HepG2 (cell line): ENCODE measurements around the gene ARHGDIA. TPM values are rescaled to one million over a fixed set of nuclear protein-coding genes. Genes with fewer than 3 reads are reported as not detected.

ENCODE experiments used
- AHR ChIP-seq: IDR thresholded peaks from 2 replicates; pipeline ENCODE4 v1.6.1; 2018; ENCODE audit warnings: missing genetic modification reagents, missing compliant biosample characterization
- ELF1 ChIP-seq: sonication (generic); formaldehyde crosslinking; IDR thresholded peaks from 2 replicates; pipeline ENCODE4 v1.4.0; 2020; ENCODE audit warnings: missing genetic modification reagents
- HOXA3 ChIP-seq: sonication (generic); formaldehyde crosslinking; IDR thresholded peaks from 2 replicates; pipeline ENCODE4 v1.5.0; 2020; ENCODE audit warnings: missing genetic modification reagents
- KLF16 ChIP-seq, 2 experiments: sonication (generic) in 1 of 2; formaldehyde crosslinking in 1 of 2; IDR thresholded peaks; 2 replicates each; pipeline versions ENCODE4 v1.6.1 to v1.8.0; 2016 to 2023; ENCODE audit warnings: missing genetic modification reagents in 2 of 2, missing compliant biosample characterization in 1 of 2
- NCOA2 ChIP-seq: sonication (generic); formaldehyde crosslinking; IDR thresholded peaks from 2 replicates; pipeline ENCODE4 v1.8.0; 2022; ENCODE audit warnings: inconsistent platforms
- NFE2L1 ChIP-seq: sonication (generic); formaldehyde crosslinking; IDR thresholded peaks from 2 replicates; pipeline ENCODE4 v1.4.0; 2020; ENCODE audit warnings: missing genetic modification reagents, mild to moderate bottlenecking, borderline replicate concordance
- PHF21A ChIP-seq: sonication (generic); formaldehyde crosslinking; IDR thresholded peaks from 2 replicates; pipeline ENCODE4 v1.5.0; 2020; ENCODE audit warnings: mild to moderate bottlenecking, missing genetic modification reagents
- SNRNP70 ChIP-seq: fragments of 200-400 bp; formaldehyde crosslinking; IDR thresholded peaks from 2 replicates; pipeline ENCODE4 v1.6.1; 2017; ENCODE audit warnings: mild to moderate bottlenecking, low read depth, low read length, moderate library complexity
- WIZ ChIP-seq: sonication (generic); formaldehyde crosslinking; IDR thresholded peaks from 2 replicates; pipeline ENCODE4 v1.5.1; 2020; ENCODE audit warnings: mild to moderate bottlenecking, missing genetic modification reagents
- ZEB1 ChIP-seq: IDR thresholded peaks from 2 replicates; pipeline ENCODE4 v1.6.1; 2012; ENCODE audit warnings: mild to moderate bottlenecking, low read depth, inconsistent platforms; ENCODE audit not compliant: insufficient replicate concordance
- ZFP82 ChIP-seq: sonication (generic); formaldehyde crosslinking; IDR thresholded peaks from 2 replicates; pipeline ENCODE4 v1.5.1; 2020; ENCODE audit warnings: mild to moderate bottlenecking, missing genetic modification reagents, borderline replicate concordance
- ZNF256 ChIP-seq: sonication (generic); formaldehyde crosslinking; conservative IDR thresholded peaks from 2 replicates; pipeline ENCODE4 v1.4.0; 2020; ENCODE audit warnings: missing genetic modification reagents
- ZNF382 ChIP-seq: sonication (generic); formaldehyde crosslinking; IDR thresholded peaks from 2 replicates; pipeline ENCODE4 v1.5.0; 2020; ENCODE audit warnings: missing genetic modification reagents, mild to moderate bottlenecking, borderline replicate concordance
- ZNF468 ChIP-seq: sonication (generic); formaldehyde crosslinking; IDR thresholded peaks from 2 replicates; pipeline ENCODE4 v1.8.0; 2022; ENCODE audit warnings: mild to moderate bottlenecking, moderate library complexity, missing genetic modification reagents
- ZNF557 ChIP-seq: sonication (generic); formaldehyde crosslinking; IDR thresholded peaks from 2 replicates; pipeline ENCODE4 v1.4.0; 2020; ENCODE audit warnings: missing genetic modification reagents
- ZNF7 ChIP-seq: IDR thresholded peaks from 2 replicates; pipeline ENCODE4 v1.6.1; 2016; ENCODE audit warnings: missing biosample characterization, missing genetic modification reagents
- ZNF788 ChIP-seq: sonication (generic); formaldehyde crosslinking; IDR thresholded peaks from 2 replicates; pipeline ENCODE4 v1.5.0; 2020; ENCODE audit warnings: mild to moderate bottlenecking, missing genetic modification reagents, borderline replicate concordance
- ZNF839 ChIP-seq: sonication (generic); formaldehyde crosslinking; IDR thresholded peaks from 2 replicates; pipeline ENCODE4 v1.4.0; 2020; ENCODE audit warnings: missing genetic modification reagents, mild to moderate bottlenecking, borderline replicate concordance
- ZSCAN21 ChIP-seq: sonication (generic); formaldehyde crosslinking; IDR thresholded peaks from 2 replicates; pipeline ENCODE4 v1.8.0; 2022; ENCODE audit warnings: mild to moderate bottlenecking, missing genetic modification reagents, moderate library complexity, borderline replicate concordance
- ZSCAN30 ChIP-seq: sonication (generic); formaldehyde crosslinking; IDR thresholded peaks from 2 replicates; pipeline ENCODE4 v1.5.0; 2020; ENCODE audit warnings: mild to moderate bottlenecking, missing genetic modification reagents
- polyA plus RNA-seq, 8 experiments: library from polyadenylated mRNA; depleted of rRNA in 3 of 8; stranded (reverse) in 7 of 8; unstranded in 1 of 8; fragments of >200 nt; fragmentation: Illumina TruSeq in 4 of 8; extraction: Trizol in 4 of 8; gene quantifications; 2 replicates each; pipeline versions ENCODE4 v1.2.1 to v1.2.3, GENCODE V29; 2011 to 2016; ENCODE audit warnings: low read depth in 4 of 8, missing spikeins in 1 of 8, mixed read lengths in 1 of 8; ENCODE audit not compliant: insufficient read depth in 1 of 8
- total RNA-seq, 5 experiments: library from RNA; depleted of rRNA; stranded (reverse); fragments of >200 nt; fragmentation: Illumina TruSeq; extraction: Trizol; gene quantifications; 2 replicates each; pipeline ENCODE4 v1.2.3, GENCODE V29; 2016; ENCODE audit warnings: low read depth in 1 of 5
- TF ChIP-seq, protein P1 (sequence below): sonication (generic); formaldehyde crosslinking; IDR thresholded peaks from 2 replicates; pipeline ENCODE4 v1.4.0; 2020; ENCODE audit warnings: missing genetic modification reagents
- TF ChIP-seq, protein P2 (sequence below): IDR thresholded peaks from 2 replicates; pipeline ENCODE4 v1.6.1; 2018; ENCODE audit warnings: missing genetic modification reagents
- TF ChIP-seq, protein P3 (sequence below): sonication (generic); formaldehyde crosslinking; conservative IDR thresholded peaks from 2 replicates; pipeline ENCODE4 v1.8.0; 2022; ENCODE audit warnings: mild to moderate bottlenecking, moderate library complexity, missing genetic modification reagents
- TF ChIP-seq, protein P4 (sequence below): sonication (generic); formaldehyde crosslinking; IDR thresholded peaks from 2 replicates; pipeline ENCODE4 v1.4.0; 2020; ENCODE audit warnings: missing genetic modification reagents, borderline replicate concordance

Gene ARHGDIA
- total and polyA plus RNA-seq, 2 of the 13 experiments (the other 11 are each of a cell fraction or from before 2014, with no cell fraction given) = 40.0 to 64.0 TPM

DNA sequence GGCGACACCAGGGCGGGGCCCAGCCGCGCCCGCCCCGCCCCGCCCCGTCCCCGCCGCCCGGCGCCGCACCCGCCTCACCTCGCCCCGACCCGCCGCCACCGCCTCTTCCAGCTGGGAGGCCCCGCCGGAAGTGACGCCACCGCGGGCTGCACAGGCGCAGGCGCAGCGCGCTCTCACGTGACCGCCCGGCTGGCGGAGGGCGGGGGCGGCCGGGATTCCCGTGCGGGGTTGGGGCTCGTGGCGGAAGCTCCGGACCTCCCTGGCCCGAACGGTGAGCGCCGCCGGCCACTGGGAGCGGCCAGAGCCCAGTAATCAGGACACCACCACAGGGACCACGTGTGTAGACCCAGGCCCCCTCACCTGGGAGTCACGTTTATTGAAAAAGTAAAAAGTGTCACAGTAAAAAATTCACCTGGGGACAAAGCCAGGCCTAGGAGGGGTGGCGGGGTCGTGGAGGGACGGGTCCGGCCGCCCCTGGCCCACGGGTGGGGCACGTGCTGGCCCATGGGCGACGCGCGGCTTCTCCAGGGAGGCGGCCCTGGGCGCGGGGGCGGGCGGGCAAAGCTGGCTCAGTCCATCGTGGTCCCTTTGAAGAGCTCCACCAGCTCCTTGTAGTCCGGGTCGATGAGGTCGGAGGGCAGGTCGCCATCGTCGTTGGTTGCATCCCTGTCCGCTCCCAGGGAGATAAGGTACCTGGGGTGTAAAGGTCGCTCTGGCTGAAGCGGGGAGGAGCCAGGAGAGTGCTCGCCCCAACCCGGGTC, 37.8 kb downstream of the ARHGDIA start, which contains the start of gene MCRIP1 (continued):
- TF ChIP-seq, protein P1, sequence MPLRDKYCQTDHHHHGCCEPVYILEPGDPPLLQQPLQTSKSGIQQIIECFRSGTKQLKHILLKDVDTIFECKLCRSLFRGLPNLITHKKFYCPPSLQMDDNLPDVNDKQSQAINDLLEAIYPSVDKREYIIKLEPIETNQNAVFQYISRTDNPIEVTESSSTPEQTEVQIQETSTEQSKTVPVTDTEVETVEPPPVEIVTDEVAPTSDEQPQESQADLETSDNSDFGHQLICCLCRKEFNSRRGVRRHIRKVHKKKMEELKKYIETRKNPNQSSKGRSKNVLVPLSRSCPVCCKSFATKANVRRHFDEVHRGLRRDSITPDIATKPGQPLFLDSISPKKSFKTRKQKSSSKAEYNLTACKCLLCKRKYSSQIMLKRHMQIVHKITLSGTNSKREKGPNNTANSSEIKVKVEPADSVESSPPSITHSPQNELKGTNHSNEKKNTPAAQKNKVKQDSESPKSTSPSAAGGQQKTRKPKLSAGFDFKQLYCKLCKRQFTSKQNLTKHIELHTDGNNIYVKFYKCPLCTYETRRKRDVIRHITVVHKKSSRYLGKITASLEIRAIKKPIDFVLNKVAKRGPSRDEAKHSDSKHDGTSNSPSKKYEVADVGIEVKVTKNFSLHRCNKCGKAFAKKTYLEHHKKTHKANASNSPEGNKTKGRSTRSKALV = peak; percentile 76; the same call in 1 of the 2 replicates
- TF ChIP-seq NFE2L1 (no peak), ZNF382 (CRISPR knock-in tag) (no peak), ZFP82 (CRISPR knock-in tag) (peak; percentile 78; the same call in 1 of the 2 replicates), ZSCAN30 (CRISPR knock-in tag) (peak; percentile 96), ZNF839 (CRISPR knock-in tag) (peak; percentile 94; the same call in 1 of the 2 replicates), WIZ (CRISPR knock-in tag) (peak; percentile 84; the same call in 1 of the 2 replicates), ZNF468 (peak; percentile 83; the same call in 1 of the 2 replicates), ZNF788 (peak; percentile 76; the same call in 1 of the 2 replicates), PHF21A (CRISPR knock-in tag) (peak; percentile 70), ZNF557 (peak; percentile 81), ZSCAN21 (peak; percentile 83; the same call in 1 of the 2 replicates), KLF16 (CRISPR knock-in tag; IDR thresholded peaks at IDR 0.05) (peak in 1 of 2 experiments; percentile 70; a peak in 1 of 4 replicates), SNRNP70 (no peak), ELF1 (CRISPR knock-in tag) (0 out of 2 replicates have a peak, but pooled peaks have one; percentile 24), AHR (CRISPR knock-in tag) (peak; percentile 96; the same call in 1 of the 2 replicates), NCOA2 (CRISPR knock-in tag) (no peak), ZNF7 (CRISPR knock-in tag) (no peak), ZNF256 (CRISPR knock-in tag) (peak; percentile 50; the same call in 1 of the 2 replicates), HOXA3 (peak; percentile 86), ZEB1 (peak; percentile 74)
- TF ChIP-seq, protein P2, sequence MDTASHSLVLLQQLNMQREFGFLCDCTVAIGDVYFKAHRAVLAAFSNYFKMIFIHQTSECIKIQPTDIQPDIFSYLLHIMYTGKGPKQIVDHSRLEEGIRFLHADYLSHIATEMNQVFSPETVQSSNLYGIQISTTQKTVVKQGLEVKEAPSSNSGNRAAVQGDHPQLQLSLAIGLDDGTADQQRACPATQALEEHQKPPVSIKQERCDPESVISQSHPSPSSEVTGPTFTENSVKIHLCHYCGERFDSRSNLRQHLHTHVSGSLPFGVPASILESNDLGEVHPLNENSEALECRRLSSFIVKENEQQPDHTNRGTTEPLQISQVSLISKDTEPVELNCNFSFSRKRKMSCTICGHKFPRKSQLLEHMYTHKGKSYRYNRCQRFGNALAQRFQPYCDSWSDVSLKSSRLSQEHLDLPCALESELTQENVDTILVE (CRISPR knock-in tag) = peak; percentile 92
- TF ChIP-seq, protein P3, sequence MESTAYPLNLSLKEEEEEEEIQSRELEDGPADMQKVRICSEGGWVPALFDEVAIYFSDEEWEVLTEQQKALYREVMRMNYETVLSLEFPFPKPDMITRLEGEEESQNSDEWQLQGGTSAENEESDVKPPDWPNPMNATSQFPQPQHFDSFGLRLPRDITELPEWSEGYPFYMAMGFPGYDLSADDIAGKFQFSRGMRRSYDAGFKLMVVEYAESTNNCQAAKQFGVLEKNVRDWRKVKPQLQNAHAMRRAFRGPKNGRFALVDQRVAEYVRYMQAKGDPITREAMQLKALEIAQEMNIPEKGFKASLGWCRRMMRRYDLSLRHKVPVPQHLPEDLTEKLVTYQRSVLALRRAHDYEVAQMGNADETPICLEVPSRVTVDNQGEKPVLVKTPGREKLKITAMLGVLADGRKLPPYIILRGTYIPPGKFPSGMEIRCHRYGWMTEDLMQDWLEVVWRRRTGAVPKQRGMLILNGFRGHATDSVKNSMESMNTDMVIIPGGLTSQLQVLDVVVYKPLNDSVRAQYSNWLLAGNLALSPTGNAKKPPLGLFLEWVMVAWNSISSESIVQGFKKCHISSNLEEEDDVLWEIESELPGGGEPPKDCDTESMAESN (CRISPR knock-in tag) = peak; percentile 69
- TF ChIP-seq, protein P4, sequence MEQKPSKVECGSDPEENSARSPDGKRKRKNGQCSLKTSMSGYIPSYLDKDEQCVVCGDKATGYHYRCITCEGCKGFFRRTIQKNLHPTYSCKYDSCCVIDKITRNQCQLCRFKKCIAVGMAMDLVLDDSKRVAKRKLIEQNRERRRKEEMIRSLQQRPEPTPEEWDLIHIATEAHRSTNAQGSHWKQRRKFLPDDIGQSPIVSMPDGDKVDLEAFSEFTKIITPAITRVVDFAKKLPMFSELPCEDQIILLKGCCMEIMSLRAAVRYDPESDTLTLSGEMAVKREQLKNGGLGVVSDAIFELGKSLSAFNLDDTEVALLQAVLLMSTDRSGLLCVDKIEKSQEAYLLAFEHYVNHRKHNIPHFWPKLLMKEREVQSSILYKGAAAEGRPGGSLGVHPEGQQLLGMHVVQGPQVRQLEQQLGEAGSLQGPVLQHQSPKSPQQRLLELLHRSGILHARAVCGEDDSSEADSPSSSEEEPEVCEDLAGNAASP (CRISPR knock-in tag) = peak; percentile 43
